Brain microvascular endothelial cell (primary cell): ENCODE measurements around the gene TM4SF1.

Source experiments
- DNase-seq: peaks from one replicate; pipeline ENCODE4 v3.0.0-alpha.2; 2020
- H3K27ac ChIP-seq: fragments of 250-450 bp; sonication (Bioruptor Pico); 2 replicates; pipeline ENCODE4 v1.5.1; 2020; ENCODE audit warnings: mild to moderate bottlenecking, moderate library complexity
- H3K27me3 ChIP-seq: fragments of 250-450 bp; sonication (Bioruptor Pico); replicated peaks from 2 replicates; pipeline ENCODE4 v1.5.1; 2020; ENCODE audit warnings: mild to moderate bottlenecking
- H3K36me3 ChIP-seq: fragments of 250-450 bp; sonication (Bioruptor Pico); replicated peaks from 2 replicates; pipeline ENCODE4 v1.5.1; 2020; ENCODE audit warnings: mild to moderate bottlenecking
- H3K4me3 ChIP-seq: 2 replicates; pipeline ENCODE4 v1.5.1; 2011; ENCODE audit warnings: low read depth, mild to moderate bottlenecking, control low read depth, low read length, moderate library complexity
- CTCF ChIP-seq: IDR thresholded peaks from 2 replicates; pipeline ENCODE4 v1.5.1; 2011; ENCODE audit warnings: low read depth, mild to moderate bottlenecking, moderate library complexity, low read length, control low read depth, inconsistent platforms; ENCODE audit errors: missing control alignments
- in situ Hi-C: cut with HindIII; loops from 2 replicates; pipeline ENCODE4 v1.10.0; 2017; ENCODE audit warnings: low sequenced_read_pairs, low pct_ligation_motif_present

Gene TM4SF1

GRCh38 chr3:149331396-149331795, 46.1 kb downstream of the TM4SF1 start:
- no peak for TF ChIP-seq CTCF
- H3K27ac ChIP-seq, result no peak overlapping the region
- DNase-seq, result no peak
- no peaks in the 10 kb centered on the region for H3K36me3 ChIP-seq
- no peaks in the 10 kb centered on the region for H3K27me3 ChIP-seq
- no peak overlapping the region for H3K4me3 ChIP-seq
- in situ Hi-C loops, result no loop called here

GRCh38 chr3:149330609-149331331, 46.7 kb downstream of the TM4SF1 start:
- in situ Hi-C loops, result no loop called here
- no peak for TF ChIP-seq CTCF
- no peak for DNase-seq
- H3K36me3 ChIP-seq, result no peaks in the 10 kb centered on the region
- H3K4me3 ChIP-seq, result no peak overlapping the region
- no peaks in the 10 kb centered on the region for H3K27me3 ChIP-seq
- no peak overlapping the region for H3K27ac ChIP-seq

- no peak for TF ChIP-seq CTCF
- Histone ChIP-seq H3K27me3 (no peaks in the 10 kb centered on the region), H3K27ac (no peak overlapping the region), H3K4me3 (no peak overlapping the region), H3K36me3 (no peaks in the 10 kb centered on the region)
- DNase-seq, result no peak
- in situ Hi-C loops, result no loop called here
Observed at GRCh38 chr3:149327156-149327555, 50.3 kb downstream of the TM4SF1 start.

GRCh38 chr3:149325581-149325980, 51.9 kb downstream of the TM4SF1 start:
- no peak for DNase-seq
- H3K4me3 ChIP-seq, result no peak overlapping the region
- H3K27me3 ChIP-seq, result no peaks in the 10 kb centered on the region
- TF ChIP-seq CTCF, result no peak
- H3K36me3 ChIP-seq, result no peaks in the 10 kb centered on the region
- no peak overlapping the region for H3K27ac ChIP-seq
- in situ Hi-C loops, result no loop called here

- DNase-seq, result no peak
- in situ Hi-C loops, result no loop called here
- no peak for TF ChIP-seq CTCF
- H3K27me3 ChIP-seq, result no peaks in the 10 kb centered on the region
- H3K4me3 ChIP-seq, result no peak overlapping the region
- H3K36me3 ChIP-seq, result no peaks in the 10 kb centered on the region
- no peak overlapping the region for H3K27ac ChIP-seq
Observed at GRCh38 chr3:149324332-149324731, 53.1 kb downstream of the TM4SF1 start.

GRCh38 chr3:149321640-149322039, 55.8 kb downstream of the TM4SF1 start:
- no peak for DNase-seq
- Histone ChIP-seq H3K27me3 (no peaks in the 10 kb centered on the region), H3K27ac (no peak overlapping the region), H3K36me3 (no peaks in the 10 kb centered on the region), H3K4me3 (no peak overlapping the region)
- in situ Hi-C loops, result no loop called here
- no peak for TF ChIP-seq CTCF
